ENCODE data around the gene PLEKHB1. TPM values are rescaled to one million over a fixed set of nuclear protein-coding genes. Genes with fewer than 3 reads are reported as not detected.

Gene PLEKHB1
- total RNA-seq, 3 donors from 2014 or later, result 11.4 to 45.2 (median 19.7) TPM

DNA sequence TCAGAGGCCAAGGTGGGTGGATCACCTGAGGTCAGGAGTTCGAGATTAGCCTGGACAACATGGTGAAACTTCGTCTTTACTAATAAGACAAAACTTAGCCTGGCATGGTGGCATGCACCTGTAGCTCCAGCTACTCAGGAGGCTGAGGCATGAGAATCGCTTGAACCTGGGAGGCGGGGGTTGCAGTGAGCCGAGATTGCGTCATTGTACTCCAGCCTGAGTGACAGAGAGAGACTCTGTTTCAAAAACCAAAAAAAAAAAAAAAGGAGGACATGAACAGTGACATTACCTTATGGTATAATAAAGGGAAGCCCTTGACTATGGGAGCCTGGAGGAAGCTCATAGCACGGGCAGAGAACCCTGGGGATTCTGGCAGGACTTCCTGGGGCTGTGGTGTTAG lies 16.5 kb upstream of the PLEKHB1 start:
- H3K36me3 ChIP-seq (ENCODE audit: low read depth), result no peaks in the 10 kb centered on the region
- DNase-seq, result no peak
- intact Hi-C loops (cut with DNase I, micrococcal nuclease), result loop anchor here in 1 of 2 donors (5.0 kb wide), 1 partner anchor 32 kb away; no protein-coding TSS in a partner anchor
- no peaks in the 10 kb centered on the region for H3K9me3 ChIP-seq
- H3K4me3 ChIP-seq, result no peak overlapping the region
- no peak for ATAC-seq
- TF ChIP-seq, protein P1, sequence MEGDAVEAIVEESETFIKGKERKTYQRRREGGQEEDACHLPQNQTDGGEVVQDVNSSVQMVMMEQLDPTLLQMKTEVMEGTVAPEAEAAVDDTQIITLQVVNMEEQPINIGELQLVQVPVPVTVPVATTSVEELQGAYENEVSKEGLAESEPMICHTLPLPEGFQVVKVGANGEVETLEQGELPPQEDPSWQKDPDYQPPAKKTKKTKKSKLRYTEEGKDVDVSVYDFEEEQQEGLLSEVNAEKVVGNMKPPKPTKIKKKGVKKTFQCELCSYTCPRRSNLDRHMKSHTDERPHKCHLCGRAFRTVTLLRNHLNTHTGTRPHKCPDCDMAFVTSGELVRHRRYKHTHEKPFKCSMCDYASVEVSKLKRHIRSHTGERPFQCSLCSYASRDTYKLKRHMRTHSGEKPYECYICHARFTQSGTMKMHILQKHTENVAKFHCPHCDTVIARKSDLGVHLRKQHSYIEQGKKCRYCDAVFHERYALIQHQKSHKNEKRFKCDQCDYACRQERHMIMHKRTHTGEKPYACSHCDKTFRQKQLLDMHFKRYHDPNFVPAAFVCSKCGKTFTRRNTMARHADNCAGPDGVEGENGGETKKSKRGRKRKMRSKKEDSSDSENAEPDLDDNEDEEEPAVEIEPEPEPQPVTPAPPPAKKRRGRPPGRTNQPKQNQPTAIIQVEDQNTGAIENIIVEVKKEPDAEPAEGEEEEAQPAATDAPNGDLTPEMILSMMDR (IDR thresholded peaks at IDR 0.05), result no peak
- H3K4me1 ChIP-seq (ENCODE audit: low read depth), result no peaks in the 10 kb centered on the region

DNA sequence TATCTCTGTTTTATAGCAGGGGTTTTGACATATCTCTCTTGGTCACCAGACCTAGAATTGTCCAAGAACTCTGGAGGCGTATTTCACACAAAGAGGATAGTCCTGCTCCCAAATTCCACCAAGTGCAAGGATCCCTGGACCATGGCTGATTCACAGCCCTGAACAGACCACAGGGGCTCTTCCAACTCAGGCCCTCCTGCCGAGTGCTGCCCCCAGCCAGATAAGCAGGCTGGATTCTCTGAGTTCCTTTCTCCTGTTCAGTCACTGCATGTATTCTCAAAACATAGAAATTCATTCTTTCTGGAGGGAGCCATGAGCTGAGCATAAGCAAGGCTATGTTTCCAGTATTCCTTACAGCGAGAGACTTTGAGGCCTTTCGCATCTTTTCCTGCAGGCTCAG lies 13.4 kb upstream of the PLEKHB1 start:
- TF ChIP-seq, protein P1 (IDR thresholded peaks at IDR 0.05), result no peak
- DNase-seq (no peak), ATAC-seq (no peak)
- intact Hi-C loops (cut with DNase I, micrococcal nuclease), result no loop called here
- Histone ChIP-seq H3K4me1 (ENCODE audit: low read depth) (no peaks in the 10 kb centered on the region), H3K4me3 (no peak overlapping the region), H3K36me3 (ENCODE audit: low read depth) (no peaks in the 10 kb centered on the region), H3K9me3 (no peaks in the 10 kb centered on the region)

DNA sequence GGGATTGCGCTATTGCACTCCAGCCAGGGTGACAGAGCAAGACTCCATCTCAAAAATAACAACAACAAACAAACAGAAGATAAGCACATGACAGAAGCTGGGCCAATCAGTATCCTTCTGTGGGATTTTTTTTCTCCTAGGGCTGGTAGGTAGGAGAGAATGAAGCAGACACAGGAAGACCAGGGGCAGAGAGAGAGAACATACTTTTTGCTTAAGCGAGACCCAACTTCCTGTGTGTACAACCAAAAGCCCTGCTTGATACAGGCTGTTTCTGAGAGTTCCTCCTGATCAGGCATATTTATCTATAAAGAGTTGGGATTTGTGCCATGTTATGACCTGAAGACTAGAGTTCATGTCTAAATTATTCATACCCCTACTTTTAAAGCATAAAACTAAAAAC lies 12.4 kb upstream of the PLEKHB1 start:
- Histone ChIP-seq H3K36me3 (ENCODE audit: low read depth) (no peaks in the 10 kb centered on the region), H3K9me3 (no peaks in the 10 kb centered on the region), H3K4me1 (ENCODE audit: low read depth) (no peaks in the 10 kb centered on the region), H3K4me3 (no peak overlapping the region)
- no peak for ATAC-seq
- DNase-seq, result no peak
- intact Hi-C loops (cut with DNase I, micrococcal nuclease), result no loop called here
- TF ChIP-seq, protein P1 (IDR thresholded peaks at IDR 0.05), result no peak

DNA sequence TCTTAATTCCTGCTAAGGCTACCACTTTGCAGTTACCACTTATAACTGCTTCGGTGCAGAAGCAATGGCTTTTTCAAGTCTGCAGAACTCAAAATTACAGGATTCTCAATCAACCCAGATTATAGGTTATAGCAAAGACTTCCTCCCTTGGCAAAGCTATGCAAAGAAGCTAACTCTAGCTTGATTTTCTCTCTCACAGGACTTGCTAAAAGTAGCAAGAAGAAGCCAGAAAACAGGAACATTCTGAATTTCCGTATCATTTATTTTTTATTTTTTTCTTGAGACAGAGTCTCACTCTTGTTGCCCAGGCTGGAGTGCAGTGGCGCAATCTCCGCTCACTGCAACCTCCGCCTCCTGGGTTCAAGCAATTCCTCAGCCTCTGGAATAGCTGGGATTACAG lies 10.7 kb upstream of the PLEKHB1 start:
- intact Hi-C loops (cut with DNase I, micrococcal nuclease), result no loop called here
- ATAC-seq (no peak), DNase-seq (no peak)
- Histone ChIP-seq H3K9me3 (no peaks in the 10 kb centered on the region), H3K36me3 (ENCODE audit: low read depth) (no peaks in the 10 kb centered on the region), H3K4me1 (ENCODE audit: low read depth) (no peaks in the 10 kb centered on the region), H3K4me3 (no peak overlapping the region)
- TF ChIP-seq, protein P1 (IDR thresholded peaks at IDR 0.05), result no peak

DNA sequence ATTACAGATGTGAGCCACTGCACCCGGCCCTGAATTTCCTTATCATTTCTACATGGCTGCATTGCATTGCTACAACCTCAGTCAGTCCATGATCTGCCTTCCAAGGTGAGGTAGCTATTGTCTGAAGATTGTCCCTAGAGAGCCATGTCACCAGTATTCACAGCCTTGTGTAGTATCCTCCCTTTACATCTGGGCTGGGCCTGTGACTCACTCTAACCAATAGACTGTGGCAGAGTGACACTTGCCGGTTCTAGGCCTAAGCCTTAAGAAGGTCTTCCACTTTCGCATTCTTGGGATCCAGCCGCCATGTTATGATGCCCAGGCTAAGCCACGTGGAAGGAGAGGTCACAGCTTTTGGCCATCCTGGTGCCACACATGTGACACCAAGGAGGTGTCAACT lies 10.1 kb upstream of the PLEKHB1 start:
- intact Hi-C loops (cut with DNase I, micrococcal nuclease), result no loop called here
- H3K4me1 ChIP-seq (ENCODE audit: low read depth), result no peaks in the 10 kb centered on the region
- TF ChIP-seq, protein P1 (IDR thresholded peaks at IDR 0.05), result no peak
- no peaks in the 10 kb centered on the region for H3K36me3 ChIP-seq (ENCODE audit: low read depth)
- no peak overlapping the region for H3K4me3 ChIP-seq
- H3K9me3 ChIP-seq, result no peaks in the 10 kb centered on the region
- ATAC-seq (no peak), DNase-seq (no peak)

GRCh38 chr11:73637012-73637411 lies 9.4 kb upstream of the PLEKHB1 start:
- no peaks in the 10 kb centered on the region for H3K36me3 ChIP-seq (ENCODE audit: low read depth)
- intact Hi-C loops (cut with DNase I, micrococcal nuclease), result no loop called here
- no peak overlapping the region for H3K4me3 ChIP-seq
- ATAC-seq, result no peak
- TF ChIP-seq, protein P1 (IDR thresholded peaks at IDR 0.05), result no peak
- no peak for DNase-seq
- H3K9me3 ChIP-seq, result no peaks in the 10 kb centered on the region
- H3K4me1 ChIP-seq (ENCODE audit: low read depth), result no peaks in the 10 kb centered on the region

Data from mucosa of descending colon (tissue), 3 donors.